NCI-H748 (cell line): ENCODE data around the gene PPHLN1.

Experiments used
- DNase-seq: peaks from one replicate; lab custom pipeline; 2025; ENCODE audit not compliant: unreplicated experiment; lab: John Stamatoyannopoulos, UW

PPHLN1 gene

DNA sequence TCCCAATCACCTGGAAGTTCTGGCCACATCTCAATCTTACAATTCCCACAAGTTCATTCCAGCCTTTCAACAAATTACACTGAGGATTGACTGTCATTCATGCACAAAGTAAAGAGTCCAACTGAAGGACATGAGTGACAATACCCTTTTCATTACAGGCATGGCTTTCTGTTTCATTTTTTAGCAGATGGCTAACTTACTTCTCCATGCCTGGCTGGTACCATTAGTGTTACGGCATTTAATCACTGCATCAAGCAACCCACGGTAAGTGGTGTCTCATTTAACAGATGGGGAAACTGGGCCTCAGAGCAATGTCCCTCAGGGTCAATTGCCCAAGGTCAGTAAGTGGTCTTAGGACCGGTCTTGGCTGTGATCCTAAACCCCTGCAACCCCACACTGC is 149.1 kb downstream of the PPHLN1 start:
- no peak for DNase-seq

DNA sequence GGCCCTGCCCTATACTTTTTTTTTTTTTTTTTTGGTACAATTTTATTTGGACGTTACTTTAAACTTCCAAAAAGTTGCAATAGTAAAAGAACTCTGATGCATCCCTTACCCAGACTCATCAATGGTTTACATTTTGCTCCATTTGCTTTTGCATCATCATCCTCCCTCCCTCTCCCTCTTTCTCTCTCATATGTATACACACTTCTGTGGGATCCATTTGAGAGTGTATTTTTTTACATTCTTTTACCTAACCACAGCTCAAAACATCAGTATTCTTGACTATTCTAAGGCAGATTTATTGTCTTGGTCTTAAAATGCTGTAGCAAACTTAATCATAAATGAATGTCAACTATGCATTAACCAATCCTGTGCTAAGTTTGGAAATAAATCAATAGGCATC is 152.0 kb downstream of the PPHLN1 start:
- DNase-seq, result no peak

DNA sequence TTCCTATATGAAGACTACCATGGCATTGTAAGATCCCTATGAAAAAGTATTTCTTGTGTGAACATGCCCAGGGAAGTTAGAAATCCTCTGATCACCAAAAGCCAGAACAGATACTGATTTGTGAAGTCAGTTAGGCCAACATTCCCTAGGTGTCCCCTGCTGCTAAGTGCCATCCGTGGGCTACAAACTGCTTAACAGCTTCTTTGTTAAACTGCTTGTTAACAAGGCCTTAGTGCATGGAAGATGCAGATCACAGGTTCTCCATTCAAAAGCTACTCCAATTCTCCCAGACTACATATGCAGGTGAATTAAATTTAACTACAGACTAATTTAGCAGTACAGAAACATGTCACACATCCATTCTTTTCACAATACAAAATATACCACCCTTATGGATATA is 155.4 kb downstream of the PPHLN1 start:
- DNase-seq, result no peak

DNA sequence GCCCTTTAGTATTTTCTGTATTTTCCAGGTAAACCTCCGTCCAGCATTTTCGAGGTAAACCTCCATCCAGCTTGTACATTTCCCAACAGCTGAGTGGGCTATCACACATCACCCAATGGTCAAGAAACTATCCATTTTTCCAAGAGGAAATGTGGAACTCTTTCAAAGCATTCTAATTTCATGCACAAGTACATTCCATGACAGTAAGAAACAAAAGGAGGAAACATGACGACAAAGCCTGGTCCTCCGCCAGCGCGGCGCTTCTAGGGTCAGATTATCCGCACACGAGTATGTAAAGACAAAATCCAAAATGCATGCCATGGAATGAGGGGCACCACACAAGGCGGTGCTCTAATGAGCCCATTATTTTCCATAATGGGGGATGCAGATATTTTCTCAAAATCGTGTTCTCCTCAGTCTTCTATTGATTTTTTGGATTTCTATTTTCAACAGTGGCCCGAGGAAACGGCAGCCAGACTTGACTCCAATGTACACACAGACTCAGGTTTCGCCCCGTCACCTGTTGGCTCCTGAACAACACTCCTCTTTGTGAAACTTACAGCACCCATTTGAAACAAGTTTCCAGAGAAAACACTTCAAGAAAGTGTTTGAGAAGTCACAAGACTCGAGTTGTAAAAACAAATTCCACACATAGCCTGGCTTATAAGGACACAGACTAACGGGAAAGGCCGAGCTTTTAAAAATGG is 156.2 kb downstream of the PPHLN1 start:
- DNase-seq, result peak; percentile 41

DNA sequence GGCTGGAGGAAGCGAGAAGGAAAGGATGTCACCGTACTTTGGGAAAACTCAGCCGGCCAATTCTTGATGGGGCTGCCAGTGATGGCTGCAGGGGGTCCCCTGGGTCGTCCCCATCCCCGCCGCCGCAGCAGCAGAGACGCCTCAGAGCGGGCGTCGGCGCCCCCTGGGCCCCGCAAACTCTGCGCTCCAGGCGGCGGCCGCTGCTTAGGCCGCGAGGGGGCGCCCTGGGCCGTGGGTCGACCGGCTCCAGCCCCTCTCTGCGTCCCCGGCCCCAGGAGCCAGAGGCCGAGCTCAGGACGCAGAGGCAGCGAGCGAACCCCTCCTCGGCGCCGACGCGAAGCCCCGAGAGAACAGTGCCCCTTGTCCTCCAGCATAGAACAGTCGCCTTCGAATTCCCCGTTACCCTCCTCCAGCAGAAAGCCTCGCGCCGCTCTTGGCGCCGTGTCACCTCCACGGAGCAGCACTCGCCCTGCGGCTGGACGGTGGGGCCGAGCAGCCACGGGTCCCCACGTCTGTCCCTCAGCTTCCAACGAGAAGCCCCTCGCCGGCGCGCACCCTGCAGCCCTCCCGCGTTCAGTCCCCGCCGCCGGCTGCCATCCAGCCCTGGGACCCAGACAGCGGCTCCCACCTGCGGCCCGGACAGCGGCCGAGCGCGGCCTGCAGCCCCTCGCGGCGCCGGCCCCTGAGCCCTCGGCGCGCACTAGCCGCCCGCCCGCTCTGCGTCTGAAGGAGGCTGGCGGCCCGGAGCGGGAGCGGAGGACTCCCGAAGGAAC is 157.0 kb downstream of the PPHLN1 start:
- peak; percentile 91 for DNase-seq

DNA sequence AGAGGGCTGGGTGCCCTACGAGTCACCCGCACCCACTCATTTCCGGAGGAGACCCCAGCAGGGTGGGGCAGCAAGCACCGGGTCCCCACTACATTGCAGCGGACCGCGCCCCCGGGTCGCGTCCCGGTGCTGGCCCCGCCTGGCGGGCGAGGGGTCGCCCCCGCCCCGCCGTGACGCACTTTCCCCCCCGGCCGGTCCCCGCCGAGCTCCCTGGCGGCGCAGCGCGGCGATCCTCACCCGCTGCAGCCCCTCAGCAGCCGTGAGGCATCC is 157.5 kb downstream of the PPHLN1 start:
- DNase-seq, result no peak

DNA sequence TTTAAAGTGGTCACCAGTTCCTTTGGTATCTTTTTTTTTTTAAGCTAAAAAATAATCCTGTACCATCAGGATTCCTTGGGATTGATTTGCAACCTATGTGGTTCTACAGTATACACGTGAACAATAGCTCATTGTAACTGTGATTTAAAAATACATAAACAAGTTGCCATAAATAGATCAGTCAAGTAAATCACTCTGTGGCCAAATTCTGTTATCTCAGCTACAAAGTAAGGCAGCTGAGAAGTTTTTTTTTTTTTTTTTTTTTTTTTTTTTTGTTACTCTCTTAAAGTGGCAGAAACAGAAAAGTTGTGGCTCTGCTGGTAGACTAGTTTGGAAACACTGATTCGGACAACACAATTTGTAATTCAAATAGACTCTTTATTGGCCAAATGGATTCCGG is 159.0 kb downstream of the PPHLN1 start:
- DNase-seq, result no peak

DNA sequence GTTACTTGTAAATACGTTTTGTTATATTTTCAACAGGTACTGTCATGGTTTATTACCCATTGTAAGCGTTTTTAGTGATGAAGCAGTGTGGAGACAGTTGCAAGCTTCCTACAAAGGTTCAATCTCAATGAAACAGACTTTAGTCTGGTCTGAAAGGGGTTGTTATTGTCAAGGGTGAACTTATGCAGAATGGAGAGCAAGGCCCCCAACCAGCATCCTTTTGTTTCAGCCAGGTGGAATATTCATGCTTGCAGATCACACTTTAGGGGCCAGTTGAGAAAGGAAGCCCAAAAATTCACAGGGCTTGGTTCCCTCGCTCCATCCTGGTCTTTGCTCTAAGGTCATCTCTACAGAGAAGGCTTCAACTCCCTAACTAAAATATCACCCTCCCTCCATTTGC is 159.9 kb downstream of the PPHLN1 start:
- no peak for DNase-seq

DNA sequence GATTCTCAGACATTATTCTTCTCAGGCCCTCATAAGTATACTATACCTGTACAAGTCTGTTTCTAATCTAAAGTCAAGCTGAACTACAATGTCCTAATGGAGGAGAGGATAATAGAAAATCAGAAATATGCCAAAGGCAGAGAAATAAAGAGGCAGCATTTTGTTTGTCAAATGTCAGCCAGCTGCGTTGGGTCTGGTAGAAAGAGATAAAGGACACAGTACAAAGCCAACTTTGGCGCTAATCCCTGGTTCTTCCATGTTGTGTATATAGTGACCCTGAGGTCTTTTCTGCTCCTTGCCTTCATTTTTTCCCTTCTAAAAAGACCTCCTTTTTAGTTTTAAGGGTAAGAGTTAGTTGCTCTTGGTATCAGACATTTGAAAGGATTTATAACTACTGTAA is 160.4 kb downstream of the PPHLN1 start:
- no peak for DNase-seq

DNA sequence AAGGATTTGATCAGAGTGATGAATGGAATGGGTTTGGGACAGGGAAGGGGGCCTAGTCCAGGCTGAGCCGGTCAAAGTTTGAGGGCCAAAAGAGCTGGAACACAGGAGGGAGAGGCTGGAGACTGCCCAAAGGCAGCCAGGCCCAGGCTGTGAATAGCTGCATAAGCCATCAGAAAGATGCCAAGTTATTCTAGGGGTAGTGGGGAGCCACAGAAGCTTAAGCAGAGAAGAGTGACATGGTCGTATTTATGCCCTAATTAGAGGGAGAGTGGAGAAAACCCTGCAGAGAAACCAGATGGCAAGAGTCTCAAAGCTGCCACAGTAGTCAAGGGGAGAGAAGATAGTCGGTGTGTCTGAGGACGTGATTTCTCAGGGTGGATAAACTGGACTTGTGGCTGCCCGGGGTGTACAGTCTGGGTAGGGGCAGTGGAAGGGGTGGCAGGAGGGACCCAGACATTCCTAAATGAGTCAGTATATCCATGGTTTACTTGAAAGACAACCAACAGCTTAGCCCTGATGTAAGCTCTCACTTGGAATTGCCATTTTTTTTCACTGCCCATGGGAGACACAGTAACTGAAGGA is 164.4 kb downstream of the PPHLN1 start:
- DNase-seq, result no peak
